HG03558 (cell line): ENCODE data around the gene HIP1R.
"Not testable (repeated sequence)": the region's sequence is repeated elsewhere in the genome, so short reads cannot be mapped to it uniquely, and the experiment has no call there.

Experiments used
- ATAC-seq: cut with Tn5 transposase; IDR thresholded peaks from one replicate; pipeline ENCODE4 v1.9.1; 2021; ENCODE audit warnings: moderate number of reproducible peaks; ENCODE audit not compliant: unreplicated experiment; ENCODE audit errors: extremely low read depth

The HIP1R gene

GRCh38 chr12:122889761-122890520 is 54.7 kb downstream of the HIP1R start:
- ATAC-seq: no peak

DNA sequence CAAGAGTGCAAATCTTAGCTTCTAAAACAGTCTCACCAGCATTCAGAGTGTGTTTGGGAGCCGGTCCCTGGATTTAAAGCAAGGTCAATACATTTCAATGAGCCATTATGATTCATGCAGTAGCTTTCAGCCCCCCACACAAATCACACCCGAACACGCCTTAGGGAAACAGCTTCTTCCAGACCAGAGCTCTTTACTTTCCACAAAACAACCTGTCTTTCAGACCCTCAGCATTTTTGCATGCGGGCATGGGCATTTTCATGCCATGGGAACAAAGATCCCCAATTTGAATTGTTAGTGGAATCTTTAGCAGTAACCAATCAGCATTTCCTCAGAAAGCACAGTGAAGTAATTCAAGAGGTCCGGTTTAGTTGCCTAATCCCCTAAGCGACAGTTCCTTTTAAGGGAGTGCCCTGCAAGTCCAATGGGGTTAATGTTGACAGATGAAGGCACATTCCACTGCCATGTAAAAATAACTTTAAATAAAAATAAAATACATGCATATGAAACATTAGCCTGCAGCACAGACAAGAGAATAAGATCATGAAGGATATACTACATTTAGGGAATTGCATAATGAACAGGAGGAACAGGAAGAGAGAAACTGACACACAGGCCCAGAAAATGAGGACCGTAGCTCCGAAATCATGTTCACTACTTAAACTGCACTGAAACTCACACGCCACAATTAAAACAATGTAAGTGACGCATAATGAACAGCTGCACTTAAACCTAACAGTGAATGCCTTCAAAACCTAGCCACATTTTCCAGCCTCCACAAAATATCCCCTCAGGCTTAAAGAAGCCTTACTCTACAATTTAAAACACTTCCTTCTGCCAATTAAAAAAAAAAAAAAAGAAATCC is 56.6 kb downstream of the HIP1R start:
- no peak for ATAC-seq

DNA sequence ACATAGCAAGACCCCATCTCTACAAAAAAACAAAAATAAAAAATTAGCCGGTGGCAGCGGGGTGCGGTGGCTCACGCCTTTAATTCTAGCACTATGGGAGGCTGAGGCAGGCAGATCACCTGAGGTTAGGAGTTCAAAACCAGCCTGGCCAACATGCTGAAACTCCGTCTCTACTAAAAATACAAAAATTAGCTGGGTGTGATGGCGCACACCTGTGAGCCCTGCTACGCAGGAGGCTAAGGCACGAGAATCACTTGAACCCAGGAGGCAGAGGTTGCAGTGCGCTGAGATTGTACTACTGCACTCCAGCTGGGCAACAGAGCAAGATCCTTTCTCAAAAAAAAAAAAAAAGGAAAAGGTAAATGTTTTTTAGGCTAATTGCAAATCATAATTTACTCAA is 57.5 kb downstream of the HIP1R start:
- not testable (repeated sequence) for ATAC-seq

DNA sequence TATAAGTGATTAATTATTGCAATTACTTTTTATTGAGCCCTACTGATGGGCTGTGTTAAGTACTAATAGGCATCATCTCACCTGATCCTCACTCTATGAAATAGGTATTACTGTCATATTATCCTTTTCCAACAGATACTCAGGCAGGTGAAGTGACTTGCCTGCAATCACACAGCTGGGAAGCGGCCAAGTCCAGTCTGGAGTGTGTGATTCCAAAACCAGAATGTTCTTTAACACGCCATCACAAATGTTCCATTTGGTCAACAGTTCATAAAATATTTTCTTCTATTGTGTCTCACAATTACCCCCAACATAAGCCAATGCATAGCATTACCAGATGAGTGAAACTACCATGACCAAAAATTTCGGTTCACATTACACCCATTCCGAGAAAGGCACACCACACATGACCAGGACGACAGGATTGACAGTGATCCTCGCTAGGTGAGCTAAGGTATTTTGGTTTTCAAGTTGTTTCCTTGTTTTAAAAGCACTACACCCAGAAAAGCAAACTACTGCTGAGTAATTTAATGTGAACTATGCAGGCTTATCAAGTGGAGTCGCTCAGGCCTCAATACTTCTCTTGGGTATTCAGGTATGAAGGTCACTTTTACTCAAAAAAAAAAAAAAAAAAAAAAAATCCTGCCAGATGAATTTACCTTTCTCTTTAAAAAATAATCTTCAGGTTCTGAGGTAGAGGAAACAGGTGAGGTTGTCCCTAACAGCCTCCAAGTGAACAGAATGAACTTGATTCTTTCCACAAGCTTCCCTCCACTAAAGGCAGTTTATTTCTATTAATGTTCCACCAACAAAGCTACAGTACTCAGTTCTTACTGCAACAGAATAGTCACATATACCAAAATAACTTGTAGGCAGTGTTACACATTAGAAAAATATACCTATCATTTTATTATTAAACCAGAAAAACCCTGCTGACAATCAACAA is 58.2 kb downstream of the HIP1R start:
- no peak for ATAC-seq

DNA sequence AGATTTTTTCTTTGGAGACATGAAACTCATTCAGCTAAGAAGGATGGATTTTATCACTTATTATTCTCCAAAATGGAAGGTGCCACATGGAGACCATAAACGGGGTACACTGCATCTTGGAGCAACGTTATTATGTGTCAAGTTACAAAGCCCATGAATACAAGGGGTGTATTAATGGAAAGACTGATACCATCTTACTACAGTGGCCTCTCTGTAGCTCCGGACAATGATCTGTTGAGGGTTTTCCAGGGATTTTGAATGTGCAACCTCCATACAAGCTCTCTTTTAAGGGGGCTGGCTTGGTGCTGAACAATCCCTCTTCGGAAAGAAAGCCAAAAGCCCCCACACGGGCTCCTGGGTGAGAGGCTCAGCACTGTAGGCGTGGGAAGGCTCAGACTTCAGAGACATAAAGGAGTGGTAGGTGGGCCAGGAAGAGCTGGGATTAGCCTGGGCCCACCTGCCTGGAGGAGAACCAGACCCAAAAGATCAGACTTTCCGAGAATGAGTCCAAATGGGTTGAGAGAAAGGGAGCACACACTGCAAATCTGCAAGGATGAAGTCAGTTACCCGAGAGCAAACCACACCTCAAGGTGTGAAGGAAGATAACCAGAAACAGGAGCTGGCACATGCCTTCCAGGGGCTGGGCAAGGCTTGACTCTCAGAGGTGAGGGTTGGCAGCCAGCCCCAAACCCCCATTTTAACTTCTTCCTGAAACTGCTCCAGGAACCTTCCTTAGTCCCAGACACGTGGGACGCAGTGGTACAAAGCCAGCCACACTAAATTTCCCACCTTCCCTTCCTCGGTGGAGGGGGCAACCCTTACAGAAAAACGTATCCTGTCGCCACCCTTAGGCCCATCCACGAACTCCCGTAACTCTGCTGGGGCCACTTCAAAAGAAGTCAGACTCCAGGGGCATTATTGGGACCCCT is 59.2 kb downstream of the HIP1R start:
- no peak for ATAC-seq

DNA sequence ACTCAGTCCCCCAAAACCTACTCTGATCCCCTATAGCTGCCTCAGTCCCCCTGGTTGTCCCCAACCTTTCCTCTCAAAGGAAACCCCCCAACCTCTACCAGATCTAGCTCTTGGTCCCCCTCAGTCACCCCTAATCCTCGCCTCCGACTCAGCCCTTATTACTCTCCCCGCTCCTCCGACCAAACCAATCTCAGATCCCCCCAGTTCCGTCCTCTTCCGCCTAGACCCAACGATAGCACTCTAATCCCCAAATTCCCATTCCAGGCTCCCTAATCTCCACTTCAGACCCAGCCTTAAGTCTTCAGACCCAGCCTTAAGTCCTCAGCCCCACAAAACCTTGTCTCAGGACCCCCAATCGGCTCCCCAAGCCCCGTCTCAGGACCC is 60.1 kb downstream of the HIP1R start:
- ATAC-seq: no peak

- ATAC-seq: no peak
Observed at GRCh38 chr12:122895704-122896636, 60.7 kb downstream of the HIP1R start, which contains the start of gene VPS37B. TSS of gene VPS37B (minus strand) at chr12:122896124. CDS start at chr12:122896062, 62 bp downstream.

DNA sequence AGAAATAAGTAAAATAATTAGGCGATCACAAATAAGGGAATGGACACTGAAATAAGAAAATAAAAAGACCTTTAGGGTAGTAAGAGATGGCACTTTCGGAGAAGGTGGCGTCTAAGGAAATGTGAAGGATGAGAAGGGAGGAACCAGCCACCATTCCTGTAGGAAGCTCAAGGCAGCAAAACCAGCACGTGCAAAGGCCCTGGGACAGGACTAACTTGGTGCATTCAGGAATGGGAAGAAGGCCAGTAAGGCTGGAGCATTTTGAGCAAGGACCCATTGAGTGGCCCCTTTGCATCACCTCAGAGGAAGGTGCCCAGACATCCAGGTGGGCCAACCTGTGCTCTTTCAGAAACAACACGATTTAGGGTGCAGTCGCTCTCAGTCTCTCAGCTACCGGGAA is 61.4 kb downstream of the HIP1R start:
- ATAC-seq: no peak

DNA sequence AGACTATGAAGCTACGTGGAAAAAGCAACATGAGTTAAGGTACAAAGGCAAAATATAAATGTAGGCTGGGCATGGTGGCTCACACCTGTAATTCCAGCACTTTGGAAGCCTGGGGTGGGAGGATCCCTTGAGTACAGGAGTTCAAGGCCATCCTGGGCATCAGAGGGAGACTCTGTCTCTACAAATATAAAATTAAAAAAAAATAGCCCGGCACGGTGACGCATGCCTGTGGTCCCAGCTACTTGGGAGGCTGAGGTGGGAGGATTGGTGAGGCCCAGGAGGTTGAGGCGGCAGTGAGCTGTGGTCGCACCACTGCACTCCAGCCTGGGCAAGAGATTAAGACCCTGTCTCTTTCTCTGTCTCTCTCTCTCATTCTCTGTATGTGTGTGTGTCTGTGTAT is 64.6 kb downstream of the HIP1R start:
- no peak for ATAC-seq

DNA sequence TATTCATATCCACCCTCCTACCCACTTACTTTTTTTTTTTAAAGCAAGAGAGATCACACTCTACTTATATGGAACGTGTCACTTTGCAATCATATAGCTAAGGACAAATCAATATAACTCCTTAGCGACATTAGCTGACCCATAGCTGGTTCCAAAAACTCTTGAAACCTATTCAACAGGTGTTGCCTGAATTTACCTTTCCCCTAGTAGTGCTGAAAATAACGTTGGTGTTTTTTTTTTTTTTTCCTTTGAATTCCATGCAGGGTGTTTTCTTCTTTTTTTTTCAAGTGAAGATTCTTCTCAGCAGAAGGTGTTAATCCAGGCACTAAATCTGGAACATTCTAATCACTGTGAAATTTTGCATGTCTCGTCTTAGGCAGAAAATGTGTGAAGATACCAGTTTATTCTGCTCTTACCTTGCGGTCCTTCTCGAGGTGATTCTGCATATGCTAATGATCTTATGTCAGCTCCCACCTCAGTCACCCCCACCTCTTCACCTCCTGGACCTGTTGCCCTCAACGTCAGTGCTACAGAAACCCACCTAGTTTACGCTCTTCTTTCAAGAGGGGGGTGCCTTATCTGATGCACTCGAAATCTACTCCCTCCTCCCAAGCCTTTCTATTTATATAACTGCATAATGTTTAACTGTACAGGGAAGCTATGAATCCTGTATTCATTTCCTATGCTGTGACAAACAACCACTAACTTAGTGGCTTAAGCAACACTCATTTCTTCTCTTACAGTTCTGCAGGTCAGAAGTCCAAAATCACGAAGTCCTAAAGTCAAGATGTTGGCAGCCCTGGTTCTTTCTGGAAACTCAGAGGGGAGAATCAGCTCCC is 67.8 kb downstream of the HIP1R start:
- ATAC-seq: no peak

- ATAC-seq: no peak
Observed at GRCh38 chr12:122903693-122904034, 68.4 kb downstream of the HIP1R start.

DNA sequence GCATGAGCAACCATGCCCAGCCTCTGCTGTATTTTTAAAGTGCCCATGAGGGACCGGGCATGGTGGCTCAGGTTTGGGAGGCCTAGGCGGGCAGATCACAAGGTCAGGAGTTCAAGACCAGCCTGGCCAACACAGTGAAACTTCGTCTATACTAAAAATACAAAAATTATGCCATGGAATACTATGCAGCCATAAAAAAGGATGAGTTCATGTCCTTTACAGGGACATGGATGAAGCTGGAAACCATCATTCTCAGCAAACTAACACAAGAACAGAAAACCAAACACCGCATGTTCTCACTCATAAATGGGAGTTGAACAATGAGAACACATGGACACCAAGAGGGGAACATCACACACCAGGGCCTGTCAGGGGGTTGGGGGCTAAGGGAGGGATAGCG is 70.0 kb downstream of the HIP1R start:
- not testable (repeated sequence) for ATAC-seq

DNA sequence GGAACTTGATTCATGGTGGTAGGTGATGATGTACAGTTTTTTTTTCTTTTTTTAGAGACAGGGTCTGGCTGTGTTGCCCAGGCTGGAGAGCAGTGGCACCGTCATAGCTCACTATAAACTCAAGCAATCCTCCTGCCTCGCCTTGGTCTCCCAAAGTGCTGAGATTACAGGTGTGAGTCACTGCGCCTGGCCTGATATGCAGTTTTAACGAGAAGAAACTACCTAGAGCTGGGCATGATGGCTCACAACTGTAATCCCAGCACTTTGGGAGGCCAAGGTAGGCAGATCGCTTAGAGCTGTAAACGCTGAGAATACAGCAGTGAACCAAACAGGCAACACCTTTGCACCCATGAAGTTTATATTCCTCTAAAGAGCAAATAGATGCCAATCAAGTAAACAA is 73.7 kb downstream of the HIP1R start:
- no peak for ATAC-seq

GRCh38 chr12:122909442-122910288 is 74.4 kb downstream of the HIP1R start:
- ATAC-seq: no peak
